Heart left ventricle (tissue), 13 donors: ENCODE measurements around the gene LRMDA.

Source experiments
- POLR2A ChIP-seq, 2 donors: fragments of 450-650 bp; IDR thresholded peaks; one replicate each; pipeline ENCODE4 v1.6.1; 2017; ENCODE audit warnings: antibody characterized with exemption in 2 of 2, mild to moderate bottlenecking in 2 of 2, moderate library complexity in 2 of 2
- TF ChIP-seq, protein P1 (sequence below), 12 donors: fragments of 200-600 bp; sonication (generic) in 4 of 12; IDR thresholded peaks; one replicate each; pipeline versions ENCODE4 v1.5.0 to v1.8.0; 2018 to 2022; ENCODE audit warnings: antibody characterized with exemption in 12 of 12, mild to moderate bottlenecking in 5 of 12
- donor health status: ischemic (EF 13 %, LVEDD 7.1; RV severe dilation, severe dysfunction).
- donor health status: DM: no; HTN: yes; CAD: no.
- donor health status: DM: no; HTN: no; CAD: no.
- donor health status: ischemic (EF 25% LVEDD 6.9; RV normal size, moderate dysfunction).
- donor health status: ischemic (EF 25% LVEDD 5.7; RV mildly dilated, moderate dysfunction).
- donor health status: ischemic (EF 35%, LVEDD 5.7; RV mildly dilated, moderate dysfunction).
- donor health status: nonischemic (EF 11% LVEDD 7.7; RV severe dilation, severe dysfunction).
- donor health status: DM: yes; HTN: yes; CAD: no.
- donor health status: PGD.
- donor health status: ischemic (EF 29% LVEDD 5.4; RV normal size, mild dysfunction).
- donor health status: nonischemic (EF 23%, LVEDD 6.1; RV moderate dilation, normal function).

DNA sequence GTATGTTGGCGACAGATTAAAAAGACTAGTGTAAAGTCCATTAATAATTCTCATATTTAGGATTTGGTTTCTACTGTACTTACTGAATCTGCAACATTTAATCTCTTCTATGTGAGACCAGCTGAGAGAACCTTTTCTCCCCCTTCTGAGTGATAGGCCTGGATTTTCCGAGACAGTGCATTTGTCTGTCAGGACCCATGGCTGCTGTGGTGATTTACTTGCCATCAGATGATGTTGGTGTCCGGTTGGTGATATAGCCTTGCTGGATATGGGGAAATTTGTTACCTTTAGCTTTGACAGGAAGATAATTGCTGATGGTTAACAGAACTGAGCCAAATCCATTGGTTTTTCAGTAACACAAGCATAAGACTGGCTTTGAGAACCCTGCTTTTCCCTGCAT, 517.2 kb downstream of the LRMDA start:
- TF ChIP-seq, protein P1, sequence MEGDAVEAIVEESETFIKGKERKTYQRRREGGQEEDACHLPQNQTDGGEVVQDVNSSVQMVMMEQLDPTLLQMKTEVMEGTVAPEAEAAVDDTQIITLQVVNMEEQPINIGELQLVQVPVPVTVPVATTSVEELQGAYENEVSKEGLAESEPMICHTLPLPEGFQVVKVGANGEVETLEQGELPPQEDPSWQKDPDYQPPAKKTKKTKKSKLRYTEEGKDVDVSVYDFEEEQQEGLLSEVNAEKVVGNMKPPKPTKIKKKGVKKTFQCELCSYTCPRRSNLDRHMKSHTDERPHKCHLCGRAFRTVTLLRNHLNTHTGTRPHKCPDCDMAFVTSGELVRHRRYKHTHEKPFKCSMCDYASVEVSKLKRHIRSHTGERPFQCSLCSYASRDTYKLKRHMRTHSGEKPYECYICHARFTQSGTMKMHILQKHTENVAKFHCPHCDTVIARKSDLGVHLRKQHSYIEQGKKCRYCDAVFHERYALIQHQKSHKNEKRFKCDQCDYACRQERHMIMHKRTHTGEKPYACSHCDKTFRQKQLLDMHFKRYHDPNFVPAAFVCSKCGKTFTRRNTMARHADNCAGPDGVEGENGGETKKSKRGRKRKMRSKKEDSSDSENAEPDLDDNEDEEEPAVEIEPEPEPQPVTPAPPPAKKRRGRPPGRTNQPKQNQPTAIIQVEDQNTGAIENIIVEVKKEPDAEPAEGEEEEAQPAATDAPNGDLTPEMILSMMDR (IDR thresholded peaks at IDR 0.05) = no peak
- TF ChIP-seq POLR2A (IDR thresholded peaks at IDR 0.05) = no peak
